Astrocyte of the cerebellum (primary cell): ENCODE measurements around the gene CCDC68.

Experiments used
- DNase-seq: peaks from one replicate; pipeline ENCODE4 v3.0.0-alpha.2; 2011; ENCODE audit warnings: low read depth
- H3K4me3 ChIP-seq: 2 replicates; pipeline ENCODE4 v1.5.1; 2011; ENCODE audit warnings: mild to moderate bottlenecking, low read depth, low read length, moderate library complexity
- CTCF ChIP-seq: IDR thresholded peaks from 2 replicates; pipeline ENCODE4 v1.5.1; 2012; ENCODE audit warnings: low read length, low read depth, moderate library complexity, mild to moderate bottlenecking; ENCODE audit errors: missing control alignments
- in situ Hi-C: cut with HindIII; loops from 2 replicates; pipeline ENCODE4 v1.10.0; 2017; ENCODE audit warnings: low sequenced_read_pairs

CCDC68 gene

GRCh38 chr18:54883816-54884604 is 75.3 kb downstream of the CCDC68 start:
- H3K4me3 ChIP-seq = no peak overlapping the region
- in situ Hi-C loops = no loop called here
- DNase-seq = no peak
- TF ChIP-seq CTCF = no peak

- DNase-seq = no peak
- no peak overlapping the region for H3K4me3 ChIP-seq
- no peak for TF ChIP-seq CTCF
- in situ Hi-C loops = no loop called here
Observed at GRCh38 chr18:54882318-54882717, 76.9 kb downstream of the CCDC68 start.

- in situ Hi-C loops = no loop called here
Observed at GRCh38 chr18:54881229-54881768, 78.0 kb downstream of the CCDC68 start.

GRCh38 chr18:54880395-54881105 is 78.7 kb downstream of the CCDC68 start:
- no peak for TF ChIP-seq CTCF
- DNase-seq = no peak
- in situ Hi-C loops = no loop called here
- no peak overlapping the region for H3K4me3 ChIP-seq

More at GRCh38 chr18:54881229-54881768, 78.0 kb downstream of the CCDC68 start:
- no peak overlapping the region for H3K4me3 ChIP-seq
- DNase-seq = no peak
- no peak for TF ChIP-seq CTCF

- no peak for DNase-seq
- no peak for TF ChIP-seq CTCF
- in situ Hi-C loops = no loop called here
- H3K4me3 ChIP-seq = no peak overlapping the region
Observed at GRCh38 chr18:54879691-54880090, 79.6 kb downstream of the CCDC68 start.

GRCh38 chr18:54878659-54879358 is 80.5 kb downstream of the CCDC68 start:
- in situ Hi-C loops = no loop called here
- no peak overlapping the region for H3K4me3 ChIP-seq
- TF ChIP-seq CTCF = no peak
- DNase-seq = no peak
